Subcutaneous adipose tissue (tissue), 4 donors: ENCODE measurements around the gene NBEAL2. TPM values are rescaled to one million over a fixed set of nuclear protein-coding genes. Genes with fewer than 3 reads are reported as not detected.

Experiments
- total RNA-seq, 4 donors: library from RNA; depleted of rRNA; stranded (reverse); fragments of >200 nt; gene quantifications; one replicate each; pipeline ENCODE4 v1.1.0, GENCODE V29; 2016
- TF ChIP-seq, protein P1 (sequence below): fragments of 450-650 bp; IDR thresholded peaks from one replicate; pipeline ENCODE4 v1.5.1; 2016; ENCODE audit warnings: low read depth, mild to moderate bottlenecking, control low read depth, antibody characterized with exemption, moderate library complexity

NBEAL2 gene
- total RNA-seq, 4 donors from 2014 or later, result 13.4 to 62.2 (median 23.6) TPM

DNA sequence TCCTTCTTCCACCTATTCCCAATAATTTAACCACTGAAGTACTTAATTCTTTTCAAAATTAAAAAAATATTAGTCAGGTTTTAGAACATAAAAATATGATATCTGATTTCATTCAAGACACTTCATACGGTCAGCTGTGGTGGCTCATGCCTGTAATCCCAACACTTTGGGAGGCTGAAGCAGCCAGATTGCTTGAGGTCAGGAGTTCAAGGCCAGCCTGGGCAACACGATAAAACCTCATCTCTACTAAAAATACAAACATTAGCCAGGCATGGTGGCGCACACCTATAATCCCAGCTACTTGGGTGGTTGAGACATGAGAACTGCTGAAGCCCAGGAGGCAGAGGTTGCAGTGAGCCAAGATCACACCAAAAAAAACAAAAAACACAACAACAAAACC is 56.7 kb downstream of the NBEAL2 start:
- TF ChIP-seq, protein P1, sequence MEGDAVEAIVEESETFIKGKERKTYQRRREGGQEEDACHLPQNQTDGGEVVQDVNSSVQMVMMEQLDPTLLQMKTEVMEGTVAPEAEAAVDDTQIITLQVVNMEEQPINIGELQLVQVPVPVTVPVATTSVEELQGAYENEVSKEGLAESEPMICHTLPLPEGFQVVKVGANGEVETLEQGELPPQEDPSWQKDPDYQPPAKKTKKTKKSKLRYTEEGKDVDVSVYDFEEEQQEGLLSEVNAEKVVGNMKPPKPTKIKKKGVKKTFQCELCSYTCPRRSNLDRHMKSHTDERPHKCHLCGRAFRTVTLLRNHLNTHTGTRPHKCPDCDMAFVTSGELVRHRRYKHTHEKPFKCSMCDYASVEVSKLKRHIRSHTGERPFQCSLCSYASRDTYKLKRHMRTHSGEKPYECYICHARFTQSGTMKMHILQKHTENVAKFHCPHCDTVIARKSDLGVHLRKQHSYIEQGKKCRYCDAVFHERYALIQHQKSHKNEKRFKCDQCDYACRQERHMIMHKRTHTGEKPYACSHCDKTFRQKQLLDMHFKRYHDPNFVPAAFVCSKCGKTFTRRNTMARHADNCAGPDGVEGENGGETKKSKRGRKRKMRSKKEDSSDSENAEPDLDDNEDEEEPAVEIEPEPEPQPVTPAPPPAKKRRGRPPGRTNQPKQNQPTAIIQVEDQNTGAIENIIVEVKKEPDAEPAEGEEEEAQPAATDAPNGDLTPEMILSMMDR, result no peak

DNA sequence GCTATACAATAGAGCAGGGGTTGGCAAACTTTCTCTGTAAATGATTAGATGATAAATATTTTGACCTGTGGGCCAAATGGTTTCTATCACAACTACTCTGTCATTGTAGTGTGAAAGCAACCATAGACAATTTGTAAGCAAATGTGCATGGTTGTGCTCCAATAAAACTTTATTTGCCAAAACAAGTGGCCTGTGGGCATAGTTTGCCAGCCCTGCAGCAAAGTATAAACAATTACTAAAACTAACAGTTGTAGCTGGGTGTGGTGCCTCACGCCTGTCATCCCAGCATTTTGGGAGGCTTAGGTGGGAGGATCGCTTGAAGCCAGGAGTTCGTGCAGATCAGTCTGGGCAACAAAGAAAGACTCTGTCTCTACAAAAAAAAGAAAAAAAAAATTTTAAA is 61.6 kb downstream of the NBEAL2 start:
- TF ChIP-seq, protein P1, result no peak

- TF ChIP-seq, protein P1, result no peak
Measured at GRCh38 chr3:47042231-47042791, 62.8 kb downstream of the NBEAL2 start.

DNA sequence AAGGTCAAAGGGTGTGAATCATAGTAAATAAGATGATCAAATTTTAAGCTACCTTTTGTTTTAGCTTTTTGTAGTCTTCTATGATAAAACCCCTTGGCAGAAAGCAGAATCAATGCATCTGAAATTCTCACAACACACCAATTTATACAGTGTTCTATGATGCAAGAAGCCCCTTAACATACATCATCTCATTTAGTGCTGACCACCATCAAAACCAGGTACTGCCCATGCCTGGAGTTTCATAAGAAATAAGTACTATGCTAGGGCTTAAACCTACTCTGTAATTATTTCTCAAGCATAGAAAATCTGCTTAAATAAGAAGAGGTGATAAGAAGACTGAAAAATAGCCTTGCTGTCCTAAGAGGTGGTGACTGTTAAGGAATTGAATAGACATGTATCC is 67.6 kb downstream of the NBEAL2 start:
- TF ChIP-seq, protein P1, result no peak

DNA sequence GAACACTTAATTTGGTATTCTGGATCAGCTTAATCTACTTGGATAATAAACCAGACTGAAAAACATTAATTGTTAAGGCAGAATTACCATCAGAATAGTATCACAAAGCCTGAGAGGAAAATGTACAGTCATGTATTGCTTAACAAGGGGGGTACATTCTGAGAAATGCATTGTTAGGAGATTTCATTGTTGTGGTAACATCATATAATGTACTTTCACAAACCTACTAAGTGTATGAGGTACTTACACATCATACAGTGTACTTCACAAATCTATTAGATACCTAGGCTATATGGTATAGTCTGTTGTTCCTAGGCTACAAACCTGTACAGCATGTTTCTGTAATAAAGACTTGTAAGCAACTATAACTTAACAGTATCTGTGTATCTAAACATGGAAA is 68.2 kb downstream of the NBEAL2 start:
- TF ChIP-seq, protein P1, result no peak

DNA sequence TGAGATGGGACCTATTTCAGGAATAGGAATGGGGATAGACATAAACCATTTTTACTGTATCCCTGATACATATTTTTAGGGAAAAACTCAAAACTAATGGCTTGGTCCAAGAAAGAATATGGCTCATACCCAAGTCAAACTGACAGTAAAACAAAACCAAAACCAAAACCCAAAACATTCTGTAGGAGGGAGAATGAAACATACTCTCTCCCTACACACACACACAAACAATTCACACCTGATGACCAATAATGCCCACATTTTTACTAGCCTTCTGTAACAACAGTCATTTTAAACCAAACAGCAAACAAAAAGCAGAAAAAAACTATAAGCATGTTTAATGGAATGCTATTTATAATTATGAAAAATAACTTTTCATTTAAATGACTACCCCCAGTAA is 74.9 kb downstream of the NBEAL2 start:
- TF ChIP-seq, protein P1, result no peak

DNA sequence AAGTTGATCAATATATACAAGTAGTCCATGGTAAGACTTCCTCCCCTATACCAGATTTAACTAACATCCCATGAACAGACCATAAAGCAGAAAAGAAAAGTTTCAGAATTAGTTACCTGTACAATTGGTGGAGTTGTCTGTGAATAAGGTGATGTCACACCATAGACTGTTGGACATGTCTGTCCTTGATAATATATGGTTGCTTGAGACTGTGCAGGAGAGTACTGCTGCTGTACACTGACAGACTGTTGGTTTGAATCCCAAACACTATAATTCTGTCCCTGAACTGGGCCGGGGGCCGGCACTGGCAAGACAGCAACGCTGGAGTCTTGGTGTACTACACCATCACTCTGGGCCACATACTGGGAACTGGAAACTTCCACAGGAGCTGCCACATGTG is 77.2 kb downstream of the NBEAL2 start:
- TF ChIP-seq, protein P1, result no peak
